Measurements from ENCODE around the gene YPEL1. TPM values are rescaled to one million over a fixed set of nuclear protein-coding genes. Genes with fewer than 3 reads are reported as not detected.
"Not testable (repeated sequence)": the region's sequence is repeated elsewhere in the genome, so short reads cannot be mapped to it uniquely, and the experiment has no call there.

The YPEL1 gene
- total RNA-seq, 1 experiment from 2014 or later = 1.2 TPM

DNA sequence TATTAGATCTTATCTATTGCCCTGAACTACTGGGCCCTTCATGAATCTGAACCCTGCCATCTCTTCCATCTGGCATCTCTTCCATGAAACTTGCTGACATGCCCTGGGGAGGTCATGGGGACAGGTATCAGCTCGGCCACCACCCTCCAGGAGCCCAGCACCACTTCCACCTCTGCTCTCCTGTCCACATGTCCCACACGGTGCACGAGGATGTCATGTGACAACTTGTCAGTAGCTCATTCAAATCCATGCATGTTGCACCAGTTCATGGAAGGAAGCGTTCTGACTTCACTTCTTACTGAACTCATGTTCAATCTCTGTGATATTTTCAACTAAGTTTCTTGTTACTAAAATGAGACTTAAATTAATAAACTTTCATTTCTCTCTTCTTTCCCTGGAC, 16.6 kb downstream of the YPEL1 start:
- POLR2A ChIA-PET = interaction anchor here (1.7 kb wide), 1 partner anchor 17 kb away, joined by 5 read pairs; the partner anchor contains the start of gene YPEL1
- TF ChIP-seq, protein P1, sequence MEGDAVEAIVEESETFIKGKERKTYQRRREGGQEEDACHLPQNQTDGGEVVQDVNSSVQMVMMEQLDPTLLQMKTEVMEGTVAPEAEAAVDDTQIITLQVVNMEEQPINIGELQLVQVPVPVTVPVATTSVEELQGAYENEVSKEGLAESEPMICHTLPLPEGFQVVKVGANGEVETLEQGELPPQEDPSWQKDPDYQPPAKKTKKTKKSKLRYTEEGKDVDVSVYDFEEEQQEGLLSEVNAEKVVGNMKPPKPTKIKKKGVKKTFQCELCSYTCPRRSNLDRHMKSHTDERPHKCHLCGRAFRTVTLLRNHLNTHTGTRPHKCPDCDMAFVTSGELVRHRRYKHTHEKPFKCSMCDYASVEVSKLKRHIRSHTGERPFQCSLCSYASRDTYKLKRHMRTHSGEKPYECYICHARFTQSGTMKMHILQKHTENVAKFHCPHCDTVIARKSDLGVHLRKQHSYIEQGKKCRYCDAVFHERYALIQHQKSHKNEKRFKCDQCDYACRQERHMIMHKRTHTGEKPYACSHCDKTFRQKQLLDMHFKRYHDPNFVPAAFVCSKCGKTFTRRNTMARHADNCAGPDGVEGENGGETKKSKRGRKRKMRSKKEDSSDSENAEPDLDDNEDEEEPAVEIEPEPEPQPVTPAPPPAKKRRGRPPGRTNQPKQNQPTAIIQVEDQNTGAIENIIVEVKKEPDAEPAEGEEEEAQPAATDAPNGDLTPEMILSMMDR (IDR thresholded peaks at IDR 0.05; ENCODE audit: insufficient read depth in 1 of 2, low read depth in 1 of 2, low read length in 1 of 2, severe bottlenecking in 1 of 2, unreplicated experiment in 1 of 2) = no peak
- H3K9me3 ChIP-seq = no peaks in the 10 kb centered on the region
- H3K4me3 Mint-ChIP-seq (ENCODE audit: unreplicated experiment) = no peak overlapping the region
- H3K4me1 Mint-ChIP-seq (ENCODE audit: low read depth, unreplicated experiment) = peaks cover 14% of the 10 kb centered on the region
- H3K27ac Mint-ChIP-seq (ENCODE audit: unreplicated experiment) = no peak overlapping the region
- intact Hi-C loops (cut with micrococcal nuclease; ENCODE audit: unreplicated experiment) = no loop called here
- no peaks in the 10 kb centered on the region for H3K27me3 Mint-ChIP-seq (ENCODE audit: insufficient read depth, unreplicated experiment)
- no TSS peak for BruUV-seq (replicated peaks)
- H3K27me3 ChIP-seq (replicated peaks; ENCODE audit: control insufficient read depth, insufficient read depth, low read length) = no peaks in the 10 kb centered on the region
- DNase-seq = no peak
- H3K36me3 Mint-ChIP-seq (ENCODE audit: insufficient read depth, unreplicated experiment) = no peaks in the 10 kb centered on the region
- peaks cover 12% of the 10 kb centered on the region for H3K4me1 ChIP-seq
- H3K4me3 ChIP-seq (ENCODE audit: low read depth, low read length) = no peak overlapping the region
- CTCF ChIA-PET = interaction anchor here (0.6 to 1.5 kb wide), 3 partner anchors 27 to 234 kb away, joined by 4 read pairs; partner anchors contain the start of gene PPM1F
- H3K36me3 ChIP-seq (ENCODE audit: control insufficient read depth, insufficient read depth, low read length) = no peaks in the 10 kb centered on the region
- H3K9me3 Mint-ChIP-seq (ENCODE audit: unreplicated experiment) = no peaks in the 10 kb centered on the region

DNA sequence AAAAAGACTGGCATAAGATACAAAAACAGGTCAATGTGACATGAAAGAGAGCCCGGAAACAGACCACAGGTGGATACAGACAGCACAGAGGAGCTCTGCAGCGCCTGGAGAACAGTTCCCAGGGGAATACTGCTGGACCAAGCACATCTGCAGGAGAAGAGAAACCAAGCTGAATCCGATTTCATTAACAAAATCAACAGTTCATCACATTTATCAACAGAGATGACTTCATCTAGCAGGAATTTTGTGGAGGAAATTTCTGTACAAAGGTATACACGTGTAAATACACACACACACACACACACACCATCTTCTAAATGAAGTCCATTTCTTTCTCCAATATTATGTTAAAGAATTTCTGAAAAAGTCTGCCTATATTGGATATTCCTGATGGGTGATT, 17.1 kb downstream of the YPEL1 start:
- DNase-seq = no peak
- Histone ChIP-seq H3K9me3 (no peaks in the 10 kb centered on the region), H3K27me3 (replicated peaks; ENCODE audit: control insufficient read depth, insufficient read depth, low read length) (no peaks in the 10 kb centered on the region), H3K4me3 (ENCODE audit: low read depth, low read length) (no peak overlapping the region), H3K36me3 (ENCODE audit: control insufficient read depth, insufficient read depth, low read length) (no peaks in the 10 kb centered on the region), H3K4me1 (peaks cover 12% of the 10 kb centered on the region)
- H3K27me3 Mint-ChIP-seq (ENCODE audit: insufficient read depth, unreplicated experiment) = no peaks in the 10 kb centered on the region
- intact Hi-C loops (cut with micrococcal nuclease; ENCODE audit: unreplicated experiment) = no loop called here
- POLR2A ChIA-PET = interaction anchor here (1.7 kb wide), 1 partner anchor 17 kb away, joined by 5 read pairs; the partner anchor contains the start of gene YPEL1
- BruUV-seq (replicated peaks) = no TSS peak
- CTCF ChIA-PET = interaction anchor here (0.6 to 1.5 kb wide), 3 partner anchors 27 to 234 kb away, joined by 4 read pairs; partner anchors contain the start of gene PPM1F
- H3K4me3 Mint-ChIP-seq (ENCODE audit: unreplicated experiment) = no peak overlapping the region
- no peaks in the 10 kb centered on the region for H3K9me3 Mint-ChIP-seq (ENCODE audit: unreplicated experiment)
- no peaks in the 10 kb centered on the region for H3K36me3 Mint-ChIP-seq (ENCODE audit: insufficient read depth, unreplicated experiment)
- TF ChIP-seq, protein P1 (IDR thresholded peaks at IDR 0.05; ENCODE audit: insufficient read depth in 1 of 2, low read depth in 1 of 2, low read length in 1 of 2, severe bottlenecking in 1 of 2, unreplicated experiment in 1 of 2) = no peak
- H3K27ac Mint-ChIP-seq (ENCODE audit: unreplicated experiment) = no peak overlapping the region
- peaks cover 15% of the 10 kb centered on the region for H3K4me1 Mint-ChIP-seq (ENCODE audit: low read depth, unreplicated experiment)

DNA sequence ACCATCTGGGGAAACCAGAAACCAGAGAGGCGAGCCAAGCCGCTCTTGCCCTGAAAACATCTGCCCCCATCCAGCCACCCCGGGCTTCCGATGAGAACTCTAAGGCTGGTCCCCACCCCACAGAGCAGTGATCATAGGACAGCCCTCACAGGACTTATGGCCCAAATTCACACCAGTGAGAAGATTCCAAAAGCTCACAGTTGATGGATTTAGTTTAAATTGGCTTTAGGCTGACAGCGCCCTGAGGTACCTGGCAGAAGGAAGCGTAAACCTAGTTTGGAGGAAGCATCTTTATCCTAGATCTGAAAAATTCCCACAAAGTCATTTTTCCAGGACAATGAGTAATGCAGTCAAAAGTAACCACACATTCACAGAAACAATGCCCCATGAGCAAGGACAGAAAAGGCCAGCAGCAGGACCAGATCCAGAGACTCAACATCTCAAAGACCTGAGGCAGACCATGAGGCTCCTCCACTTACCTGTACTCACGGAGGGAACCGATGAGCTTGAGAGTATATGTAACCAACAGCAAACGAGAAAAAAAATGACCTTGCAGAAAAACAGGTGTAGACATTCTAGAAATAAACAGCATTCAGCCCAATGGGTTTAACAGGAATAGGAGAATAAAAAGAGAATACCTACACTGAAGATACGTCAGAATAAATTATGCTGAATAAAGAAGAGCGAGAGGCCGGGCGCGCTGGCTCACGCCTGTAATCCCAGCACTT, 19.0 kb downstream of the YPEL1 start:
- H3K36me3 ChIP-seq (ENCODE audit: control insufficient read depth, insufficient read depth, low read length); H3K27ac Mint-ChIP-seq (ENCODE audit: unreplicated experiment); POLR2A ChIA-PET: not testable (repeated sequence)

More for the DNA sequence above, 19.0 kb downstream of the YPEL1 start:
- H3K27me3 Mint-ChIP-seq (ENCODE audit: insufficient read depth, unreplicated experiment); CTCF ChIA-PET; H3K9me3 Mint-ChIP-seq (ENCODE audit: unreplicated experiment); DNase-seq; H3K4me3 ChIP-seq (ENCODE audit: low read depth, low read length); H3K4me3 Mint-ChIP-seq (ENCODE audit: unreplicated experiment); BruUV-seq (replicated peaks); H3K36me3 Mint-ChIP-seq (ENCODE audit: insufficient read depth, unreplicated experiment); H3K9me3 ChIP-seq; intact Hi-C loops (cut with micrococcal nuclease; ENCODE audit: unreplicated experiment); H3K27me3 ChIP-seq (replicated peaks; ENCODE audit: control insufficient read depth, insufficient read depth, low read length): not testable (repeated sequence)
- peaks cover 24% of the 10 kb centered on the region for H3K4me1 Mint-ChIP-seq (ENCODE audit: low read depth, unreplicated experiment)
- H3K4me1 ChIP-seq = peaks cover 12% of the 10 kb centered on the region

Data from Caco-2 (cell line).